ENCODE results near the gene ABCG4.
"Not testable (repeated sequence)": the region's sequence is repeated elsewhere in the genome, so short reads cannot be mapped to it uniquely, and the experiment has no call there.

Gene ABCG4

GRCh38 chr11:119115484-119116234 is 33.2 kb upstream of the ABCG4 start:
- DNase-seq (ENCODE audit: low read depth in 2 of 2) = no peak

- DNase-seq (ENCODE audit: low read depth in 2 of 2) = no peak
Observed at GRCh38 chr11:119116235-119116594, 32.6 kb upstream of the ABCG4 start.

- DNase-seq (ENCODE audit: low read depth in 2 of 2) = no peak
Observed at GRCh38 chr11:119116601-119117000, 32.3 kb upstream of the ABCG4 start.

GRCh38 chr11:119117004-119117706 is 31.7 kb upstream of the ABCG4 start:
- DNase-seq (ENCODE audit: low read depth in 2 of 2) = no peak

GRCh38 chr11:119118227-119118626 is 30.6 kb upstream of the ABCG4 start:
- DNase-seq (ENCODE audit: low read depth in 2 of 2) = no peak

- no peak for DNase-seq (ENCODE audit: low read depth in 2 of 2)
Observed at GRCh38 chr11:119118946-119119345, 29.9 kb upstream of the ABCG4 start.

GRCh38 chr11:119120639-119121007 is 28.2 kb upstream of the ABCG4 start:
- DNase-seq (ENCODE audit: low read depth in 2 of 2) = no peak

GRCh38 chr11:119121008-119121810 is 27.6 kb upstream of the ABCG4 start, which contains the start of gene HINFP:
Gene HINFP (plus strand): TSS chr11:119121580. CDS start chr11:119126945, 5,365 bp downstream.
- DNase-seq (ENCODE audit: low read depth in 2 of 2) = peak; percentile 99

- DNase-seq (ENCODE audit: low read depth in 2 of 2) = no peak
Observed at GRCh38 chr11:119121811-119122124, 27.1 kb upstream of the ABCG4 start.

GRCh38 chr11:119125821-119126220 is 23.0 kb upstream of the ABCG4 start:
- DNase-seq (ENCODE audit: low read depth in 2 of 2) = no peak

GRCh38 chr11:119126675-119127268 is 22.1 kb upstream of the ABCG4 start:
- no peak for DNase-seq (ENCODE audit: low read depth in 2 of 2)

- DNase-seq (ENCODE audit: low read depth in 2 of 2) = no peak
Observed at GRCh38 chr11:119130662-119131061, 18.2 kb upstream of the ABCG4 start.

- no peak for DNase-seq (ENCODE audit: low read depth in 2 of 2)
Observed at GRCh38 chr11:119134389-119134978, 14.4 kb upstream of the ABCG4 start.

GRCh38 chr11:119139276-119139675 is 9.6 kb upstream of the ABCG4 start:
- not testable (repeated sequence) for DNase-seq (ENCODE audit: low read depth in 2 of 2)

GRCh38 chr11:119144825-119145486 is 3.9 kb upstream of the ABCG4 start:
- no peak for DNase-seq (ENCODE audit: low read depth in 2 of 2)

GRCh38 chr11:119145551-119145950 is 3.3 kb upstream of the ABCG4 start:
- no peak for DNase-seq (ENCODE audit: low read depth in 2 of 2)

- DNase-seq (ENCODE audit: low read depth in 2 of 2) = no peak
Observed at GRCh38 chr11:119147604-119148333, 1.1 kb upstream of the ABCG4 start.

GRCh38 chr11:119148720-119149017 is 183 bp upstream of the ABCG4 start:
- no peak for DNase-seq (ENCODE audit: low read depth in 2 of 2)

GRCh38 chr11:119149786-119150275 is 979 bp downstream of the ABCG4 start:
- DNase-seq (ENCODE audit: low read depth in 2 of 2) = no peak

- no peak for DNase-seq (ENCODE audit: low read depth in 2 of 2)
Observed at GRCh38 chr11:119152043-119152442, 3.2 kb downstream of the ABCG4 start.

GRCh38 chr11:119152604-119153003 is 3.8 kb downstream of the ABCG4 start:
- DNase-seq (ENCODE audit: low read depth in 2 of 2) = no peak
